Smooth muscle cell of the brain vasculature (primary cell): ENCODE data around the gene EDNRA.

Experiments
- DNase-seq: peaks from one replicate; pipeline ENCODE4 v3.0.0-alpha.2; 2012; ENCODE audit warnings: low read depth, low spot score

The EDNRA gene

GRCh38 chr4:147587041-147587440 lies 106.1 kb downstream of the EDNRA start:
- DNase-seq, result no peak

GRCh38 chr4:147589586-147589985 lies 108.7 kb downstream of the EDNRA start:
- peak; percentile 52 for DNase-seq

GRCh38 chr4:147590249-147590920 lies 109.5 kb downstream of the EDNRA start:
- DNase-seq, result peak; percentile 80

- no peak for DNase-seq
Observed at GRCh38 chr4:147591106-147591505, 110.2 kb downstream of the EDNRA start.

- DNase-seq, result no peak
Observed at GRCh38 chr4:147594107-147594506, 113.2 kb downstream of the EDNRA start.
